K562 (cell line): ENCODE results near the gene RNPEP. TPM values are rescaled to one million over a fixed set of nuclear protein-coding genes. Genes with fewer than 3 reads are reported as not detected.

Source experiments
- ARID2 ChIP-seq: fragments of 450-650 bp; IDR thresholded peaks from 2 replicates; pipeline ENCODE4 v1.6.1; 2017; ENCODE audit warnings: antibody characterized with exemption, mild to moderate bottlenecking
- CEBPB ChIP-seq: fragments of 450-650 bp; IDR thresholded peaks from 2 replicates; pipeline ENCODE4 v1.6.1; 2016; ENCODE audit warnings: missing genetic modification characterization, missing compliant biosample characterization
- DNMT1 ChIP-seq: fragments of 450-650 bp; IDR thresholded peaks from 2 replicates; pipeline ENCODE4 v1.6.1; 2016; ENCODE audit warnings: antibody characterized with exemption, mild to moderate bottlenecking
- KDM4B ChIP-seq, 2 experiments: fragments of 450-650 bp in 1 of 2; sonication (generic) in 1 of 2; IDR thresholded peaks; 2 replicates each; pipeline ENCODE4 v1.6.1; 2016 to 2017; ENCODE audit warnings: borderline replicate concordance in 2 of 2, antibody characterized with exemption in 1 of 2, low read depth in 1 of 2, mild to moderate bottlenecking in 1 of 2
- MLX ChIP-seq, 2 experiments: fragments of 450-650 bp in 1 of 2; sonication (generic) in 1 of 2; formaldehyde crosslinking; conservative IDR thresholded peaks; 2 replicates each; pipeline versions ENCODE4 v1.4.0 to v1.8.1; 2020 to 2022; ENCODE audit warnings: mild to moderate bottlenecking in 1 of 2, missing genetic modification reagents in 1 of 2
- MYC ChIP-seq, 2 experiments: fragments of 250-450 bp in 1 of 2; sonication (Bioruptor Pico) in 1 of 2; IDR thresholded peaks; 2 replicates each; pipeline versions ENCODE4 v1.5.1 to v1.6.1; 2012 to 2021; ENCODE audit warnings: low read depth in 2 of 2, borderline replicate concordance in 1 of 2, improper control_type of control experiment in 1 of 2, low read length in 1 of 2, mild to moderate bottlenecking in 1 of 2, moderate library complexity in 1 of 2
- STAG1 ChIP-seq: sonication (generic); formaldehyde crosslinking; IDR thresholded peaks from 2 replicates; pipeline ENCODE4 v1.5.0; 2020; ENCODE audit warnings: missing genetic modification reagents, borderline replicate concordance
- TEAD4 ChIP-seq, 2 experiments: sonication (generic) in 1 of 2; formaldehyde crosslinking in 1 of 2; IDR thresholded peaks; 2 replicates each; pipeline versions ENCODE4 v1.6.1 to v1.8.0; 2012 to 2022; ENCODE audit warnings: borderline replicate concordance in 1 of 2, inconsistent platforms in 1 of 2, low read length in 1 of 2, mild to moderate bottlenecking in 1 of 2, missing genetic modification reagents in 1 of 2
- XRCC5 ChIP-seq: fragments of 200-400 bp; formaldehyde crosslinking; IDR thresholded peaks from 2 replicates; pipeline ENCODE4 v1.6.1; 2017; ENCODE audit warnings: low read depth, mild to moderate bottlenecking, low read length
- ZEB2 ChIP-seq: fragments of 450-650 bp; IDR thresholded peaks from 2 replicates; pipeline ENCODE4 v1.6.1; 2016
- ZNF395 ChIP-seq: fragments of 200-800 bp; sonication (Bioruptor generic); IDR thresholded peaks from 2 replicates; pipeline ENCODE4 v1.6.1; 2017; ENCODE audit warnings: missing genetic modification characterization, missing compliant biosample characterization
- polyA plus RNA-seq, 8 experiments: library from polyadenylated mRNA; depleted of rRNA in 4 of 8; stranded (reverse) in 5 of 8; unstranded in 3 of 8; fragments of >200 nt; fragmentation: Nextera tagmentation in 2 of 8; fragmentation: Illumina TruSeq in 1 of 8; extraction: Ambion mirVana in 2 of 8; extraction: Trizol in 1 of 8; gene quantifications; 2 replicates each; pipeline versions ENCODE4 v1.2.1 to v1.2.3, GENCODE V29; 2011 to 2014; ENCODE audit warnings: inconsistent platforms in 1 of 8, missing spikeins in 1 of 8
- total RNA-seq, 7 experiments: library from RNA; depleted of rRNA in 6 of 7; stranded (reverse); fragments of >200 nt in 6 of 7; fragmentation: Illumina TruSeq in 2 of 7; extraction: Trizol in 2 of 7; gene quantifications; 2 replicates each; pipeline versions ENCODE4 v1.2.1 to v1.2.3, GENCODE V29; 2011 to 2021; ENCODE audit warnings: low replicate concordance in 1 of 7
- TF ChIP-seq, protein P1 (sequence below): sonication (generic); formaldehyde crosslinking; IDR thresholded peaks from 2 replicates; pipeline ENCODE4 v1.8.1; 2023; ENCODE audit warnings: mild to moderate bottlenecking, missing genetic modification reagents, moderate library complexity
- TF ChIP-seq, protein P2 (sequence below): fragments of 450-650 bp; formaldehyde crosslinking; IDR thresholded peaks from 2 replicates; pipeline ENCODE4 v1.4.0; 2020; ENCODE audit warnings: mild to moderate bottlenecking, moderate library complexity
- TF ChIP-seq, protein P3 (sequence below): fragments of 450-650 bp; IDR thresholded peaks from 2 replicates; pipeline ENCODE4 v1.6.1; 2018; ENCODE audit not compliant: partially characterized antibody

The RNPEP gene
- total and polyA plus RNA-seq, 9 of the 15 experiments (the other 6 are each of a cell fraction or from before 2014, with no cell fraction given): 27.5 to 131 (median 63.4) TPM

- TF ChIP-seq, protein P1, sequence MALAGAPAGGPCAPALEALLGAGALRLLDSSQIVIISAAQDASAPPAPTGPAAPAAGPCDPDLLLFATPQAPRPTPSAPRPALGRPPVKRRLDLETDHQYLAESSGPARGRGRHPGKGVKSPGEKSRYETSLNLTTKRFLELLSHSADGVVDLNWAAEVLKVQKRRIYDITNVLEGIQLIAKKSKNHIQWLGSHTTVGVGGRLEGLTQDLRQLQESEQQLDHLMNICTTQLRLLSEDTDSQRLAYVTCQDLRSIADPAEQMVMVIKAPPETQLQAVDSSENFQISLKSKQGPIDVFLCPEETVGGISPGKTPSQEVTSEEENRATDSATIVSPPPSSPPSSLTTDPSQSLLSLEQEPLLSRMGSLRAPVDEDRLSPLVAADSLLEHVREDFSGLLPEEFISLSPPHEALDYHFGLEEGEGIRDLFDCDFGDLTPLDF (CRISPR knock-in tag): no peak
- TF ChIP-seq ZEB2 (peak; percentile 60; the same call in 1 of the 2 replicates), MYC (IDR thresholded peaks at IDR 0.05; ENCODE audit: low read depth, low read length) (peak; percentile 55; the same call in 1 of the 2 replicates), MYC (CRISPR knock-in tag; IDR thresholded peaks at IDR 0.05; ENCODE audit: borderline replicate concordance, low read depth) (peak; percentile 24; the same call in 1 of the 2 replicates), STAG1 (CRISPR knock-in tag) (no peak), DNMT1 (no peak), KDM4B (IDR thresholded peaks at IDR 0.05; ENCODE audit: borderline replicate concordance in 2 of 2, low read depth in 1 of 2) (no peak), ZNF395 (CRISPR knock-in tag) (no peak), ARID2 (peak; percentile 76), CEBPB (tag) (no peak), XRCC5 (0 out of 2 replicates have a peak, but pooled peaks have one; percentile 46), MLX (CRISPR knock-in tag; conservative IDR thresholded peaks at IDR 0.05) (no peak), TEAD4 (IDR thresholded peaks at IDR 0.05; ENCODE audit: low read length) (0 out of 2 replicates have a peak, but pooled peaks have one; percentile 20), TEAD4 (CRISPR knock-in tag; IDR thresholded peaks at IDR 0.05; ENCODE audit: borderline replicate concordance) (no peak)
- TF ChIP-seq, protein P2, sequence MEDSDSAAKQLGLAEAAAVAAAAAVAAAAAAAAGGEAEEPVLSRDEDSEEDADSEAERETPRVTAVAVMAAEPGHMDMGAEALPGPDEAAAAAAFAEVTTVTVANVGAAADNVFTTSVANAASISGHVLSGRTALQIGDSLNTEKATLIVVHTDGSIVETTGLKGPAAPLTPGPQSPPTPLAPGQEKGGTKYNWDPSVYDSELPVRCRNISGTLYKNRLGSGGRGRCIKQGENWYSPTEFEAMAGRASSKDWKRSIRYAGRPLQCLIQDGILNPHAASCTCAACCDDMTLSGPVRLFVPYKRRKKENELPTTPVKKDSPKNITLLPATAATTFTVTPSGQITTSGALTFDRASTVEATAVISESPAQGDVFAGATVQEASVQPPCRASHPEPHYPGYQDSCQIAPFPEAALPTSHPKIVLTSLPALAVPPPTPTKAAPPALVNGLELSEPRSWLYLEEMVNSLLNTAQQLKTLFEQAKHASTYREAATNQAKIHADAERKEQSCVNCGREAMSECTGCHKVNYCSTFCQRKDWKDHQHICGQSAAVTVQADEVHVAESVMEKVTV (CRISPR knock-in tag): peak; percentile 90
- TF ChIP-seq, protein P3, sequence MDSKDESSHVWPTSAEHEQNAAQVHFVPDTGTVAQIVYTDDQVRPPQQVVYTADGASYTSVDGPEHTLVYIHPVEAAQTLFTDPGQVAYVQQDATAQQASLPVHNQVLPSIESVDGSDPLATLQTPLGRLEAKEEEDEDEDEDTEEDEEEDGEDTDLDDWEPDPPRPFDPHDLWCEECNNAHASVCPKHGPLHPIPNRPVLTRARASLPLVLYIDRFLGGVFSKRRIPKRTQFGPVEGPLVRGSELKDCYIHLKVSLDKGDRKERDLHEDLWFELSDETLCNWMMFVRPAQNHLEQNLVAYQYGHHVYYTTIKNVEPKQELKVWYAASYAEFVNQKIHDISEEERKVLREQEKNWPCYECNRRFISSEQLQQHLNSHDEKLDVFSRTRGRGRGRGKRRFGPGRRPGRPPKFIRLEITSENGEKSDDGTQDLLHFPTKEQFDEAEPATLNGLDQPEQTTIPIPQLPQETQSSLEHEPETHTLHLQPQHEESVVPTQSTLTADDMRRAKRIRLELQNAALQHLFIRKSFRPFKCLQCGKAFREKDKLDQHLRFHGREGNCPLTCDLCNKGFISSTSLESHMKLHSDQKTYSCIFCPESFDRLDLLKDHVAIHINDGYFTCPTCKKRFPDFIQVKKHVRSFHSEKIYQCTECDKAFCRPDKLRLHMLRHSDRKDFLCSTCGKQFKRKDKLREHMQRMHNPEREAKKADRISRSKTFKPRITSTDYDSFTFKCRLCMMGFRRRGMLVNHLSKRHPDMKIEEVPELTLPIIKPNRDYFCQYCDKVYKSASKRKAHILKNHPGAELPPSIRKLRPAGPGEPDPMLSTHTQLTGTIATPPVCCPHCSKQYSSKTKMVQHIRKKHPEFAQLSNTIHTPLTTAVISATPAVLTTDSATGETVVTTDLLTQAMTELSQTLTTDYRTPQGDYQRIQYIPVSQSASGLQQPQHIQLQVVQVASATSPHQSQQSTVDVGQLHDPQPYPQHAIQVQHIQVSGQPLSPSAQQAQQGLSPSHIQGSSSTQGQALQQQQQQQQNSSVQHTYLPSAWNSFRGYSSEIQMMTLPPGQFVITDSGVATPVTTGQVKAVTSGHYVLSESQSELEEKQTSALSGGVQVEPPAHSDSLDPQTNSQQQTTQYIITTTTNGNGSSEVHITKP: peak; percentile 27
Measured at GRCh38 chr1:202009326-202010179, 27.1 kb downstream of the RNPEP start (continued).
